ENCODE results near the gene SLCO3A1. TPM values are rescaled to one million over a fixed set of nuclear protein-coding genes. Genes with fewer than 3 reads are reported as not detected.

Gene SLCO3A1
- total RNA-seq, 1 experiment from 2014 or later, result 5.1 TPM

DNA sequence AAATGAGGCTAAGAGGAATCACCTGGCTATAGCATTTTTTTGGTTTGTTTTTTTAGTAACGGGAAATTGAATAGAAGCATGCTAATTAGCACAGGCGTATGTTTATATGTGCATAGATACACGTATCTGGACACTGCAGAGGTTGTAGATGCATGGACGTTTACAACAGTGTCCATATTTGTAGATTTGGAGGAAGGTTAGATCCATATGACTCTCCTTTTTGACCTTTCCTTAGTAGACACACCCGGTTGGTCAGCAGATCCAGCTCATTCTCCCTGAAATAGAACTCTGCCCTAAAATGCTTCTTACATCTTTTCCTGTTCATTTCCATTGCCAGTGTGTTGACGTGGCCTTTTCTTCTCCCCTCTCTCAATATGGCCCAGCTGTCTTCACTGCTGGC lies 60.1 kb downstream of the SLCO3A1 start:
- TF ChIP-seq FOSL1 (IDR thresholded peaks at IDR 0.05; ENCODE audit: low read depth), result no peak
- TF ChIP-seq, protein P1, sequence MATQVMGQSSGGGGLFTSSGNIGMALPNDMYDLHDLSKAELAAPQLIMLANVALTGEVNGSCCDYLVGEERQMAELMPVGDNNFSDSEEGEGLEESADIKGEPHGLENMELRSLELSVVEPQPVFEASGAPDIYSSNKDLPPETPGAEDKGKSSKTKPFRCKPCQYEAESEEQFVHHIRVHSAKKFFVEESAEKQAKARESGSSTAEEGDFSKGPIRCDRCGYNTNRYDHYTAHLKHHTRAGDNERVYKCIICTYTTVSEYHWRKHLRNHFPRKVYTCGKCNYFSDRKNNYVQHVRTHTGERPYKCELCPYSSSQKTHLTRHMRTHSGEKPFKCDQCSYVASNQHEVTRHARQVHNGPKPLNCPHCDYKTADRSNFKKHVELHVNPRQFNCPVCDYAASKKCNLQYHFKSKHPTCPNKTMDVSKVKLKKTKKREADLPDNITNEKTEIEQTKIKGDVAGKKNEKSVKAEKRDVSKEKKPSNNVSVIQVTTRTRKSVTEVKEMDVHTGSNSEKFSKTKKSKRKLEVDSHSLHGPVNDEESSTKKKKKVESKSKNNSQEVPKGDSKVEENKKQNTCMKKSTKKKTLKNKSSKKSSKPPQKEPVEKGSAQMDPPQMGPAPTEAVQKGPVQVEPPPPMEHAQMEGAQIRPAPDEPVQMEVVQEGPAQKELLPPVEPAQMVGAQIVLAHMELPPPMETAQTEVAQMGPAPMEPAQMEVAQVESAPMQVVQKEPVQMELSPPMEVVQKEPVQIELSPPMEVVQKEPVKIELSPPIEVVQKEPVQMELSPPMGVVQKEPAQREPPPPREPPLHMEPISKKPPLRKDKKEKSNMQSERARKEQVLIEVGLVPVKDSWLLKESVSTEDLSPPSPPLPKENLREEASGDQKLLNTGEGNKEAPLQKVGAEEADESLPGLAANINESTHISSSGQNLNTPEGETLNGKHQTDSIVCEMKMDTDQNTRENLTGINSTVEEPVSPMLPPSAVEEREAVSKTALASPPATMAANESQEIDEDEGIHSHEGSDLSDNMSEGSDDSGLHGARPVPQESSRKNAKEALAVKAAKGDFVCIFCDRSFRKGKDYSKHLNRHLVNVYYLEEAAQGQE (IDR thresholded peaks at IDR 0.05; ENCODE audit: low read depth), result no peak
- no peak for TF ChIP-seq EGR1 (IDR thresholded peaks at IDR 0.05; ENCODE audit: low read depth)
- TF ChIP-seq RAD21 (IDR thresholded peaks at IDR 0.05; ENCODE audit: low read depth), result no peak
- no peak for TF ChIP-seq POLR2A (IDR thresholded peaks at IDR 0.05; ENCODE audit: borderline replicate concordance, extremely low read depth, insufficient read depth, insufficient read length)
- TF ChIP-seq CEBPB (IDR thresholded peaks at IDR 0.05; ENCODE audit: low read depth), result no peak
- TF ChIP-seq JUND (IDR thresholded peaks at IDR 0.05), result no peak
- no peak for TF ChIP-seq YY1 (IDR thresholded peaks at IDR 0.05; ENCODE audit: extremely low read depth, insufficient replicate concordance, low read depth, low read length)
- no peak for TF ChIP-seq ATF3 (IDR thresholded peaks at IDR 0.05)
- no peak for TF ChIP-seq EZH2 (IDR thresholded peaks at IDR 0.05)
- no peak for TF ChIP-seq CTCF (IDR thresholded peaks at IDR 0.05 in 2 of 3, conservative IDR thresholded peaks at IDR 0.05 in 1 of 3; ENCODE audit: borderline replicate concordance in 1 of 3, insufficient read depth in 1 of 3, low read depth in 2 of 3, low read length in 2 of 3)
- Histone ChIP-seq H3K36me3 (ENCODE audit: control insufficient read depth in 1 of 2, insufficient read depth in 2 of 2, low read length in 2 of 2) (no peaks in the 10 kb centered on the region), H3K4me1 (ENCODE audit: control insufficient read depth in 1 of 2, insufficient read depth in 2 of 2, low read length in 2 of 2) (no peaks in the 10 kb centered on the region), H3K4me3 (replicated peaks in 1 of 2; ENCODE audit: low read depth in 1 of 2, low read length in 2 of 2) (no peak overlapping the region), H4K20me1 (ENCODE audit: insufficient read depth) (no peaks in the 10 kb centered on the region), H3K9ac (ENCODE audit: low read length) (no peak overlapping the region), H3K4me2 (ENCODE audit: low read length) (no peak overlapping the region), H3K27ac (ENCODE audit: low read depth, low read length) (no peak overlapping the region), H3K9me3 (ENCODE audit: control insufficient read depth in 1 of 2, insufficient read depth in 1 of 2, low read depth in 1 of 2, low read length in 2 of 2) (no peaks in the 10 kb centered on the region), H2AFZ (ENCODE audit: low read depth, low read length, poor library complexity, severe bottlenecking) (no peak overlapping the region), H3K9me2 (ENCODE audit: insufficient read depth) (no peaks in the 10 kb centered on the region), H3K27me3 (ENCODE audit: insufficient read depth, low read length) (no peaks in the 10 kb centered on the region), H3K79me2 (ENCODE audit: insufficient read depth, low read length) (no peaks in the 10 kb centered on the region)
- intact Hi-C loops (cut with micrococcal nuclease), result no loop called here
- ATAC-seq (no peak), DNase-seq (ENCODE audit: low read depth, low spot score) (no peak)
- ChIA-PET POLR2A (no interaction called here), RAD21 (ENCODE audit: low non-redundant PET in 1 of 2, low total read pairs in 2 of 2, uncharacterized antibody in 2 of 2, unreplicated experiment in 2 of 2) (no interaction called here), CTCF (no interaction called here)
- no TSS peak for BruUV-seq (replicated peaks)

All from HCT116 (cell line).